Lower leg skin (tissue), 3 donors: ENCODE data around the gene GSTM2.

Experiments used
- CTCF ChIP-seq, 3 donors: fragments of 450-650 bp; IDR thresholded peaks; one replicate each; pipeline ENCODE4 v1.5.1; 2016; ENCODE audit warnings: antibody characterized with exemption in 3 of 3, mild to moderate bottlenecking in 3 of 3, moderate library complexity in 2 of 3
- POLR2A ChIP-seq, 2 donors: fragments of 450-650 bp; IDR thresholded peaks; one replicate each; pipeline ENCODE4 v1.6.1; 2016 to 2017; ENCODE audit warnings: antibody characterized with exemption in 2 of 2, mild to moderate bottlenecking in 1 of 2, moderate library complexity in 1 of 2

- TF ChIP-seq CTCF (IDR thresholded peaks at IDR 0.05) (no peak), POLR2A (IDR thresholded peaks at IDR 0.05) (no peak)
These were observed 10.5 kb upstream of the GSTM2 start for GRCh38 chr1:109657395-109657794.
